GM12892 (cell line): ENCODE results near the gene PRDM16.

Experiments
- POLR2A ChIP-seq: IDR thresholded peaks from 2 replicates; pipeline ENCODE4 v1.6.1; 2011; ENCODE audit warnings: low read depth, low read length, control low read depth
- TAF1 ChIP-seq: IDR thresholded peaks from 2 replicates; pipeline ENCODE4 v1.6.1; 2011; ENCODE audit warnings: low read depth, mild to moderate bottlenecking, control low read depth, low read length, borderline replicate concordance

DNA sequence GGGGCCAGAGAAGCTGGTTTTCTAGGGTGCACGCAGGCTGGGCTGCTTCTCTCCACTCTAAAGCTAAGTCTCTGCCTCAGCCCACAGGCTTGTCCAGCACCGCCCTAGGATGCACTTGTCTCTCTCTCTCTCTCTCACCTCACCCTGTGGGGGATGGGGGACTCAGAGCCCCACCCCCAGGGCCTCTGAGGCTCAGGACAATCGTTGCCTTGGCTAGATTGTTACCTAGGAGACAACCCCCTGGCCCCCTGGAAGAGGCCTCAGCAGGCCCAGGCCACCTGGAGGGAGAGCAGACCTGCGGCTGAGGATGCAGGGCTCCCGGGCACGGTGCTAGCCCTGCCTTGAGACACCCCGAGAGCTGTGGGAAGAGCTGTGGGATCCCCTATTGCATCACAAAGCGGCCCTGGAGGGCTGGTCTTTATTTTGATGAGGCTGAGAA, 47.8 kb upstream of the PRDM16 start, which contains the start of gene ACTRT2:
- TF ChIP-seq POLR2A: no peak
- no peak for TF ChIP-seq TAF1
